Erythroblast (primary cell): ENCODE data around the gene KIF17.

Source experiments
- GATA1 ChIP-seq: IDR thresholded peaks from 2 replicates; pipeline ENCODE4 v1.6.1; 2011; ENCODE audit warnings: low read depth, mild to moderate bottlenecking, control low read depth, low read length, moderate library complexity
- POLR2A ChIP-seq: IDR thresholded peaks from 2 replicates; pipeline ENCODE4 v1.6.1; 2011; ENCODE audit warnings: mild to moderate bottlenecking, low read length

- TF ChIP-seq POLR2A = no peak
- no peak for TF ChIP-seq GATA1
Measured at GRCh38 chr1:20716232-20716631, 1.6 kb downstream of the KIF17 start.
